ENCODE measurements around the gene DPP10.
"Not testable (repeated sequence)": the region's sequence is repeated elsewhere in the genome, so short reads cannot be mapped to it uniquely, and the experiment has no call there.

DPP10 gene

DNA sequence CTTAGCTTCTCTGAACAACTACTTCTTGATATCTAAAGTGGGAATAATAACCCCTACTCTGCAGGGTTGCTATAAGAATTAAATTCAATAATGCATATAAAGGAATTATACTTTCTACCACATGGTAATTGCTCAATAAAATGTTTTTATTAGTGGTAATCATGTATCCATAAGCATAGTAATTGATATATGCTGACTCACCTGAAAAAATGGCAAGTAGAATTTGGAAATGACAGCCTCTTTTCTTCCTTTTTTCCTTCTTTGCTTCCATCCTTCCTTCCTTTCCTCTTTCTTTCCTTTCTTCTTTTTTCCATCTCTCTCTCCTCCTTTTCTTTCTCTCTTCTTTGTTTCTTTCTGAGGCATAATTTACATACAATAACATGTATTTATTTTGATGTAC lies 65.3 kb downstream of the DPP10 start:
- Histone ChIP-seq H3K27ac (ENCODE audit: low read depth, low read length) (no peak overlapping the region), H3K4me3 (ENCODE audit: low read depth, low read length) (no peak overlapping the region), H3K27me3 (ENCODE audit: insufficient read depth, low read length) (no peaks in the 10 kb centered on the region), H2AFZ (ENCODE audit: low read length, unreplicated experiment) (no peak overlapping the region), H3K4me1 (ENCODE audit: control insufficient read depth, insufficient read depth, low read length, unreplicated experiment) (no peaks in the 10 kb centered on the region), H3K79me2 (ENCODE audit: control insufficient read depth, insufficient read depth, low read length, unreplicated experiment) (no peaks in the 10 kb centered on the region), H3K36me3 (ENCODE audit: insufficient read depth, low read length) (no peaks in the 10 kb centered on the region)

GRCh38 chr2:114515882-114516281 lies 73.4 kb downstream of the DPP10 start:
- Histone ChIP-seq H3K4me3 (ENCODE audit: low read depth, low read length) (no peak overlapping the region), H3K27me3 (ENCODE audit: insufficient read depth, low read length) (no peaks in the 10 kb centered on the region), H3K36me3 (ENCODE audit: insufficient read depth, low read length) (no peaks in the 10 kb centered on the region), H3K27ac (ENCODE audit: low read depth, low read length) (no peak overlapping the region), H3K79me2 (ENCODE audit: control insufficient read depth, insufficient read depth, low read length, unreplicated experiment) (no peaks in the 10 kb centered on the region), H2AFZ (ENCODE audit: low read length, unreplicated experiment) (no peak overlapping the region), H3K4me1 (ENCODE audit: control insufficient read depth, insufficient read depth, low read length, unreplicated experiment) (no peaks in the 10 kb centered on the region)

DNA sequence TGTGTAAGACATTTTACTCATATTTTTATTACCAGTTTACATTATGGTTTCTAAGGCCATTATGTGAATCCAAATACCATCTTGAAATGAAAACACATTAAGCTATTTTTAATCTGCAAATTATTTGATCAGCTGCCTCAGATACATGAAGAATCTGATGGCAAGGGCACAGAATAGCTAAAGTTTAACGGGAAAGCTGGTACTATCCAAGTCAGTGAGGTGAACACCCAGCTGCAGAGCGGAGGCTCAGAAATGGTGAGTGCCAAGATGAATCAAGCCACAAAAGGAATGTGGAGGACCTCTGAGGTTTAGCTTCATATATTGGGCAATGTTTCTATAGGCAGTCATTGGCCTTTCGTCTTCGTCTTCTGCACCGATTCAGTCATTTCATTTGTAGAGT lies 75.1 kb downstream of the DPP10 start:
- Histone ChIP-seq H3K79me2 (ENCODE audit: control insufficient read depth, insufficient read depth, low read length, unreplicated experiment) (no peaks in the 10 kb centered on the region), H2AFZ (ENCODE audit: low read length, unreplicated experiment) (no peak overlapping the region), H3K27ac (ENCODE audit: low read depth, low read length) (no peak overlapping the region), H3K27me3 (ENCODE audit: insufficient read depth, low read length) (no peaks in the 10 kb centered on the region), H3K4me3 (ENCODE audit: low read depth, low read length) (no peak overlapping the region), H3K36me3 (ENCODE audit: insufficient read depth, low read length) (no peaks in the 10 kb centered on the region), H3K4me1 (ENCODE audit: control insufficient read depth, insufficient read depth, low read length, unreplicated experiment) (no peaks in the 10 kb centered on the region)

GRCh38 chr2:114518738-114519137 lies 76.3 kb downstream of the DPP10 start:
- H3K4me3 ChIP-seq (ENCODE audit: low read depth, low read length) = no peak overlapping the region
- H3K27me3 ChIP-seq (ENCODE audit: insufficient read depth, low read length) = no peaks in the 10 kb centered on the region
- H3K4me1 ChIP-seq (ENCODE audit: control insufficient read depth, insufficient read depth, low read length, unreplicated experiment) = no peaks in the 10 kb centered on the region
- no peak overlapping the region for H2AFZ ChIP-seq (ENCODE audit: low read length, unreplicated experiment)
- H3K36me3 ChIP-seq (ENCODE audit: insufficient read depth, low read length) = no peaks in the 10 kb centered on the region
- no peaks in the 10 kb centered on the region for H3K79me2 ChIP-seq (ENCODE audit: control insufficient read depth, insufficient read depth, low read length, unreplicated experiment)
- H3K27ac ChIP-seq (ENCODE audit: low read depth, low read length) = no peak overlapping the region

DNA sequence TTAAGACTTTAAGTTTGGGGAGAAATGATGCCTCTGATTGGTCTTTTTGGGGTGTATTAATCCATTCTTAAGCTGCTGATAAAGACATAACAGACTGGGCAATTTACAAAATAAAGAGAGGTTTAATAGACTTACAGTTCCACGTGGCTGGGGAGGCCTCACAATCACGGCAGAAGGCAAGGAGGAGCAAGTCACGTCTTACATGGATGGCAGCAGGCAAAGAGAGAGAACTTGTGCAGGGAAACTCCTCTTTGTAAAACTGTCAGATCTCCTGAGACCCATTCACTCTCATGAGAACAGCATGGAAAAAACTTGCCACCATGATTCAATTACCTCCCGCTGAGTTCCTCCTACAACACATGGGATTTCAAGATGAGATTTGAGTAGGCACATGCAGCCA lies 80.2 kb downstream of the DPP10 start:
- not testable (repeated sequence) for H3K4me1 ChIP-seq (ENCODE audit: control insufficient read depth, insufficient read depth, low read length, unreplicated experiment); H3K36me3 ChIP-seq (ENCODE audit: insufficient read depth, low read length); H3K79me2 ChIP-seq (ENCODE audit: control insufficient read depth, insufficient read depth, low read length, unreplicated experiment); H3K27ac ChIP-seq (ENCODE audit: low read depth, low read length); H2AFZ ChIP-seq (ENCODE audit: low read length, unreplicated experiment); H3K4me3 ChIP-seq (ENCODE audit: low read depth, low read length); H3K27me3 ChIP-seq (ENCODE audit: insufficient read depth, low read length)

- no peaks in the 10 kb centered on the region for H3K79me2 ChIP-seq (ENCODE audit: control insufficient read depth, insufficient read depth, low read length, unreplicated experiment)
- H3K36me3 ChIP-seq (ENCODE audit: insufficient read depth, low read length) = no peaks in the 10 kb centered on the region
- H3K4me3 ChIP-seq (ENCODE audit: low read depth, low read length) = no peak overlapping the region
- no peaks in the 10 kb centered on the region for H3K27me3 ChIP-seq (ENCODE audit: insufficient read depth, low read length)
- H3K4me1 ChIP-seq (ENCODE audit: control insufficient read depth, insufficient read depth, low read length, unreplicated experiment) = no peaks in the 10 kb centered on the region
- no peak overlapping the region for H3K27ac ChIP-seq (ENCODE audit: low read depth, low read length)
- H2AFZ ChIP-seq (ENCODE audit: low read length, unreplicated experiment) = no peak overlapping the region
These were observed 83.5 kb downstream of the DPP10 start for GRCh38 chr2:114525955-114526354.

- Histone ChIP-seq H2AFZ (ENCODE audit: low read length, unreplicated experiment) (no peak overlapping the region), H3K79me2 (ENCODE audit: control insufficient read depth, insufficient read depth, low read length, unreplicated experiment) (no peaks in the 10 kb centered on the region), H3K4me3 (ENCODE audit: low read depth, low read length) (no peak overlapping the region), H3K27ac (ENCODE audit: low read depth, low read length) (no peak overlapping the region), H3K4me1 (ENCODE audit: control insufficient read depth, insufficient read depth, low read length, unreplicated experiment) (no peaks in the 10 kb centered on the region), H3K27me3 (ENCODE audit: insufficient read depth, low read length) (no peaks in the 10 kb centered on the region), H3K36me3 (ENCODE audit: insufficient read depth, low read length) (no peaks in the 10 kb centered on the region)
These were observed 84.4 kb downstream of the DPP10 start for GRCh38 chr2:114526841-114527240.

DNA sequence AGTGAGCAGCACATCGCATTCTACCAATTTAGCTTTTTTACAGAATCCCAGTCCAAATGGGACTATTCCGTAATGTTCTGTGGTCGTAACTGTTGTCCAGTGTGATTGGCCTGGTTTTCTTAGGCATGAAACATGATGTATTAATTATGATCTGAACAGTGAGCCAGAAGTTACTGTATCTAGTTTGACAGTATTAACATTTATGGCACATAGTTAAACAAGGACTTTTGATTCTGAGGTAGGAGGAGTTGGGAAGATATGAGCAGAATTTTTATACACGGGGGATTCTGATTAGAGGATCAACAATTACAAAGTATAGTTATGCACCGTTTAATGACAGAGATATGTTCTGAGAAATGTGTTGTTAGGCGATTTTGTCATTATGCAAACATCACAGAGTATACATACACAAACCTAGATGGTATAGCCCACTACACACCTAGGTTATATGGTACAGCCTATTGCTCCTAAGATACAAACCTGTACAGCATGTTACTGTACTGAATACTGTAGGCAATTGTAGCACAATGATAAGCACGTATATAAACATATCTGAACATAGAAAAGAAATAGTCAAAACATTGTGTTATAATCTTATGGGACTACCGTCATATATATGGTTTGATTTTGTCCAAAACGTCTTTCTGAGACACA lies 85.0 kb downstream of the DPP10 start:
- Histone ChIP-seq H3K4me1 (ENCODE audit: control insufficient read depth, insufficient read depth, low read length, unreplicated experiment) (no peaks in the 10 kb centered on the region), H3K79me2 (ENCODE audit: control insufficient read depth, insufficient read depth, low read length, unreplicated experiment) (no peaks in the 10 kb centered on the region), H3K4me3 (ENCODE audit: low read depth, low read length) (no peak overlapping the region), H3K36me3 (ENCODE audit: insufficient read depth, low read length) (no peaks in the 10 kb centered on the region), H2AFZ (ENCODE audit: low read length, unreplicated experiment) (no peak overlapping the region), H3K27ac (ENCODE audit: low read depth, low read length) (no peak overlapping the region), H3K27me3 (ENCODE audit: insufficient read depth, low read length) (no peaks in the 10 kb centered on the region)

DNA sequence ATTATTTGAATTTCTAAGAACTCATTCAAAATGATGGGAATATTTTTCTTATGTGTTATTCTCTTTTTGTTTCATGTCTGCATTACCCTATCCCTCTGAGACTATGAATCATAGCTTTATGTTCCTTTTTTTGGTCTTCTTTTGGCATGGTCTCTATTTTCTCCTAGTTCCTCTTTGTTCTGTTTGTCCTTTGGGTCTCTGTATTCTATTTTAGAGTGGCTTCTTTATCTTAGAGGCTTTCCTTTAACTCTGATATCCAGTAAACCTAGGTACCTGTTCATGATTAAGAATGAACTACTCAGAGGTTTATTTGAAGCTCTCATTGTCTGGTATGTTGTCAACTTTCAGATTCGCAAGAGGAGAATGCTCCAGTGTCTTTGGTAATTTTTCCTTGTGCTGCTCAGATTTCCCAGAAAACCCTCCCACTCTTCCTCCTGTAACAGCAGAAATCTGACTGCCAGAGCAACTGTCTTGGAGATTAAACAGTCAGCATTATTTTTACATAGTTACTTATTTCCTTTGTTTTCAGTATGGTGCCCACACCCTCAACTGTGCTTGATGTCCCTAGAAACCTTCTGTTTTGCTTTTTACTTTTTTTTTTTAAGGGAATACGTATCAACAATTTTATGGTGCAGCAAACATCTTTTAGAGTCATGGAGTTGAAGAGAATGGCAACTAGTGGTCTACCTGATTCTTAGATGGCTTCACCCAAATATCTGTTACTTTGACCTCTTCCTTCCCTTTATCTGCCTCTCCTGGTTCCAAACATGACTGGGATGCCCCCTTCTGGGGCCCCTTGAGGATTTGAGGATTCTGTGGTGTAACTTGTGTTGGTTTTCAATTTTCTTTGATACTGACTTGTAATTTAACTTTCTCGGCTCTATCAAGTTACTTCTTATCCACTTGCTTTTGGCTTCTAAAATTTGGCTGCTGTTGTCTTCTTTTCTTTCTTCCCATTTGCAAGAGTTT lies 92.0 kb downstream of the DPP10 start:
- Histone ChIP-seq H3K79me2 (ENCODE audit: control insufficient read depth, insufficient read depth, low read length, unreplicated experiment) (no peaks in the 10 kb centered on the region), H3K36me3 (ENCODE audit: insufficient read depth, low read length) (no peaks in the 10 kb centered on the region), H3K4me1 (ENCODE audit: control insufficient read depth, insufficient read depth, low read length, unreplicated experiment) (no peaks in the 10 kb centered on the region), H3K4me3 (ENCODE audit: low read depth, low read length) (no peak overlapping the region), H3K27ac (ENCODE audit: low read depth, low read length) (no peak overlapping the region), H3K27me3 (ENCODE audit: insufficient read depth, low read length) (no peaks in the 10 kb centered on the region), H2AFZ (ENCODE audit: low read length, unreplicated experiment) (no peak overlapping the region)

- Histone ChIP-seq H3K4me3 (ENCODE audit: low read depth, low read length) (no peak overlapping the region), H3K27me3 (ENCODE audit: insufficient read depth, low read length) (no peaks in the 10 kb centered on the region), H3K79me2 (ENCODE audit: control insufficient read depth, insufficient read depth, low read length, unreplicated experiment) (no peaks in the 10 kb centered on the region), H3K36me3 (ENCODE audit: insufficient read depth, low read length) (no peaks in the 10 kb centered on the region), H3K4me1 (ENCODE audit: control insufficient read depth, insufficient read depth, low read length, unreplicated experiment) (no peaks in the 10 kb centered on the region), H2AFZ (ENCODE audit: low read length, unreplicated experiment) (no peak overlapping the region), H3K27ac (ENCODE audit: low read depth, low read length) (no peak overlapping the region)
These were observed 95.3 kb downstream of the DPP10 start for GRCh38 chr2:114537777-114538176.

DNA sequence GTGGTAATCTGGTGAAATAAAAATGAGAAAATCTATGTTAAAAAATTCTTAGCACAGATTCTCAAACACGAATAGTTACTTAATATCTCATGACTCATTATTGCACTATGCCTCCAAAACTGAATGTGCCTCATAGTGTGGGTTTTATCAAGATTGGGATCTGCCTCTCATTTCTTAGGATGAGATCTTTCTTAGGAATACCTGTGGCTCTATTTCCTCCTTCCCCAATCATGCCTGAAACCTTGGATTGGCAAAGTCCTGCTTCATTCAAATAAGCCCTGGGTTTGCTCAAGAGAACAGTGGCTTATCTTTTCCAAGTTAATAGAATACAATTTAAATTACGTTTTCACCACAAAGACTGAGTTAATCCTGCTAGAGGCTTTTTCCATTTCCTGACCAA lies 100.3 kb downstream of the DPP10 start:
- Histone ChIP-seq H3K27ac (ENCODE audit: low read depth, low read length) (no peak overlapping the region), H3K79me2 (ENCODE audit: control insufficient read depth, insufficient read depth, low read length, unreplicated experiment) (no peaks in the 10 kb centered on the region), H3K27me3 (ENCODE audit: insufficient read depth, low read length) (no peaks in the 10 kb centered on the region), H2AFZ (ENCODE audit: low read length, unreplicated experiment) (no peak overlapping the region), H3K4me3 (ENCODE audit: low read depth, low read length) (no peak overlapping the region), H3K4me1 (ENCODE audit: control insufficient read depth, insufficient read depth, low read length, unreplicated experiment) (no peaks in the 10 kb centered on the region), H3K36me3 (ENCODE audit: insufficient read depth, low read length) (no peaks in the 10 kb centered on the region)
